SJCRH30 (cell line): ENCODE measurements around the gene UGT1A3. TPM values are rescaled to one million over a fixed set of nuclear protein-coding genes. Genes with fewer than 3 reads are reported as not detected.

Experiments
- DNase-seq, 2 experiments: peaks; one replicate each; pipeline ENCODE4 v3.0.0-alpha.2; 2015 to 2020
- H3K27ac ChIP-seq: fragments of 250-450 bp; sonication (Bioruptor Pico); 2 replicates; pipeline ENCODE4 v1.5.1; 2020; ENCODE audit warnings: mild to moderate bottlenecking, moderate library complexity
- H3K27me3 ChIP-seq: fragments of 250-450 bp; sonication (Bioruptor Pico); 2 replicates; pipeline ENCODE4 v1.5.1; 2020; ENCODE audit warnings: mild to moderate bottlenecking, moderate library complexity
- H3K36me3 ChIP-seq: fragments of 250-450 bp; sonication (Bioruptor Pico); 2 replicates; pipeline ENCODE4 v1.5.1; 2020; ENCODE audit warnings: mild to moderate bottlenecking, moderate library complexity
- H3K4me1 ChIP-seq: fragments of 250-450 bp; sonication (Bioruptor Pico); 2 replicates; pipeline ENCODE4 v1.5.1; 2020; ENCODE audit warnings: mild to moderate bottlenecking, moderate library complexity
- H3K4me3 ChIP-seq: fragments of 250-450 bp; sonication (Bioruptor Pico); 2 replicates; pipeline ENCODE4 v1.5.1; 2020; ENCODE audit warnings: mild to moderate bottlenecking, moderate library complexity
- H3K9me3 ChIP-seq: fragments of 250-450 bp; sonication (Bioruptor Pico); replicated peaks from 2 replicates; pipeline ENCODE4 v1.5.1; 2020; ENCODE audit warnings: mild to moderate bottlenecking, moderate library complexity
- total RNA-seq: library from RNA; depleted of rRNA; stranded (reverse); fragments of >200 nt; shearing (Covaris generic); gene quantifications from 2 replicates; pipeline ENCODE4 v1.2.3, GENCODE V29; 2014; rRNA removed

Gene UGT1A3
- total RNA-seq: not detected in 2 replicates

DNA sequence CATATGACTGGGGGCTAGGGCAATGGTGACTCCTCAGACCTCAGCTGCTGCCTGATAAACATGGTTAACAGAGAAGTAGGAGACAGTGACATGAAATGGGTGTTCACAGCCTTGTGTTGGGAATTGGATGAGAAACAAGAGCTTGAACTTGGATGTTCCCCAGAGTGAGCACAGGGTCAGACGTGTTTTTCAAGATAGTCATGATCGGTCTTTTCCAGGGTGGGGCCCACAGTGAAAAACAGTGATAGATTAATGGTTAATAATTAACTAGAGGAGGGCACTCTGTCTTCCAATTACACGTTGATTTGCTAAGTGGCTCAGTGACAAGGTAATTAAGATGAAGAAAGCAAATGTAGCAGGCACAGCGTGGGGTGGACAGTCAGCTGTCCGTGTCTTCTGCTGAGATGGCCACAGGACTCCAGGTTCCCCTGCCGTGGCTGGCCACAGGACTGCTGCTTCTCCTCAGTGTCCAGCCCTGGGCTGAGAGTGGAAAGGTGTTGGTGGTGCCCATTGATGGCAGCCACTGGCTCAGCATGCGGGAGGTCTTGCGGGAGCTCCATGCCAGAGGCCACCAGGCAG, at the start of gene UGT1A3:
UGT1A3 (plus strand) TSS at position 320 of the 579 bp plus-strand sequence; CDS start at position 405, 85 bp downstream.
- peaks cover 6% of the 10 kb centered on the region; the same call in 1 of the 2 replicates for H3K9me3 ChIP-seq
- H3K36me3 ChIP-seq: no peaks in the 10 kb centered on the region
- H3K27ac ChIP-seq: no peak within 1 kb of the TSS
- no peaks in the 10 kb centered on the region for H3K27me3 ChIP-seq
- H3K4me1 ChIP-seq: no peaks in the 10 kb centered on the region
- no peak for DNase-seq
- H3K4me3 ChIP-seq: no peak within 1 kb of the TSS

DNA sequence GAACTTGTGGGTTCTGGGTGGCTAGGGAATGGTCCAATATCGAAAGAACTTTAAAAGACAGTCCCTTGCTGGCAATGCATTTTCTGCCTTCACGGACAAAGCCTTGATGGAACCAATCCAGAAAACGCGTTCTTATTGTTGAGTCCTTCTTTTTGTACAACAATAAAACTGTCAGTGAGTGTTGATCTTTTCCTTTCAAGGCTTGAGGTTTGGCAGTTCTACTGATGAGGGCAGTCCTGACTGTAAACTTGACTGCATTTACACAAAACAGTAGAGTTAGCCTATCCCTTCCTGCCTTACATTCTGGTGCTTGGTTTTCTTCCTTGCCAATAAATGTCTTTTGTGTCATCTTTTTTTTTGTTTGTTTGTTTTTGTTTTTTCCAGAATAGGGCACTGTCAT, 49.6 kb upstream of the UGT1A3 start:
- Histone ChIP-seq H3K27me3 (no peaks in the 10 kb centered on the region), H3K36me3 (no peaks in the 10 kb centered on the region), H3K4me3 (no peak overlapping the region), H3K4me1 (peaks cover 5% of the 10 kb centered on the region; the same call in 1 of the 2 replicates), H3K27ac (no peak overlapping the region), H3K9me3 (no peaks in the 10 kb centered on the region)
- DNase-seq: no peak

DNA sequence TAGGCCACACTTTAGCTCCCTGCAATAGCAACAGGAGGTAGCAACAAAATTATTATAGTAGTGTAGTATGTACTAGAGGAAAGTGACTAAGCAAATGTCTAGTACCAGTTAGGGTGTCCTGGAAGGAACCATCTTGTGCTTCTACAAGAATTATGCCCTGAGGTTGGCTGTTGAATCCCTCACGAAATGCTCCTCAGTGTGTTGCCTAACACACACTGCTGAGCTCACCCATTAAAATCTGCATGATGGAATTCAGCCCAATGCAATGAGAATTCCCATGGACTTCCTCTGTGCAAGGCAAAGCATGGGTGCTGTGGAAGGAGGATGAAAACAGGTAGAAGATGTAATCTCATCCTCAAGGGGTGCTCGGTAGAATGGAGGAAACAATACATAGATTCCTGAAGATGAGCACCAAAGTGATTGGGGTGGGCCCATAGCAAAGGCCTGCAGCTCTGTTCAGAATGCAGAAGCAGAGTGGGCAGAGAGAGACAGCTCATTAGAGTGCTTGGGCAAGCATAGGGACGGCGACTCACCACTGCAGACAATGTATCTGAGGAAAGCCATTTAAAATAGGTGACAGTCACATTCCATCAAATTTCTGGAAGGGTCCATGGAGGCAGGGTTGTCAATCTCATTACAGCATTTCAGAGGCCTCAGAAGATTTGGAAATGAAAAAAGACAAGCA, 48.3 kb upstream of the UGT1A3 start:
- no peak overlapping the region for H3K4me3 ChIP-seq
- no peaks in the 10 kb centered on the region for H3K27me3 ChIP-seq
- no peaks in the 10 kb centered on the region for H3K36me3 ChIP-seq
- DNase-seq: no peak
- no peaks in the 10 kb centered on the region for H3K9me3 ChIP-seq
- no peak overlapping the region for H3K27ac ChIP-seq
- peaks cover under 1% of the 10 kb centered on the region; the same call in 1 of the 2 replicates for H3K4me1 ChIP-seq

DNA sequence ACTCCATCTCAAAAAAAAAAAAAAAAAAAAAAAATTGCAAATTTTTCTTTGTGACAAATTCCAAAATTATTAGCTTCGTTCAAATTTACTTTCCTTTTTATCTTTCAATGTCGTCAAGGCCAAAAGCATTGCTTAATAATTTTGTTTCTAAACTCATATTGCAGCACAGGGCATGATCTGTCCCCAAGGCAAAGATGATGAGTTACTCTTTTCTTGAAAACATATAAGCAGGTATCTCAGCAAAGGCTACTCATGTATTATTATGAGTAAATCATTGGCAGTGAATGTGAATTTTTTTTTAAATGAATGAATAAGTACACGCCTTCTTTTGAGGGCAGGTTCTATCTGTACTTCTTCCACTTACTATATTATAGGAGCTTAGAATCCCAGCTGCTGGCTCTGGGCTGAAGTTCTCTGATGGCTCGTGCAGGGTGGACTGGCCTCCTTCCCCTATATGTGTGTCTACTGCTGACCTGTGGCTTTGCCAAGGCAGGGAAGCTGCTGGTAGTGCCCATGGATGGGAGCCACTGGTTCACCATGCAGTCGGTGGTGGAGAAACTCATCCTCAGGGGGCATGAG, 47.2 kb upstream of the UGT1A3 start, which contains the start of gene UGT1A7:
UGT1A7 (plus strand) TSS at position 381 of the 579 bp plus-strand sequence; CDS start at position 418, 37 bp downstream.
- H3K4me3 ChIP-seq: no peak within 1 kb of the TSS

DNA sequence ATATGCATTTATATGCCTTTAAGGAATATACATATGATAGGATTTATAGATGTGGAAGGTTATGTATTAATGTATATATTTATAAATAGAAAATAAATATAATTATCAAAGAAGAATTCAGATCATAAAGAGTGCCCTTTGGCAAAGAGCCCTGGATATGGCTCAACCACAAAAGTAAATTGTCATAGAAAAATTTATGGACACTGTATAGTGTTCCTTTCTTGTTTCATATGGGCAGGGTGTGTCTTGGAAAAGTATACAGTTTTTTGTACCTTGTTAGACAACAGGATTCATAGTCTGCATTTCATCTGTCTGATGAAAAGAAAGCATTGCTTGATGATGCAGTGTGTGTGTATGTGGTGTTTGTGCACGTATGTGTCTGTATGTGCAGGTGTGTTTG, 44.2 kb upstream of the UGT1A3 start:
- H3K4me3 ChIP-seq: no peak overlapping the region
- H3K36me3 ChIP-seq: no peaks in the 10 kb centered on the region
- no peaks in the 10 kb centered on the region for H3K27me3 ChIP-seq
- no peaks in the 10 kb centered on the region for H3K4me1 ChIP-seq
- DNase-seq: no peak
- no peak overlapping the region for H3K27ac ChIP-seq
- no peaks in the 10 kb centered on the region for H3K9me3 ChIP-seq

More for the DNA sequence above, 47.2 kb upstream of the UGT1A3 start, which contains the start of gene UGT1A7:
- Histone ChIP-seq H3K27ac (no peak within 1 kb of the TSS), H3K27me3 (no peaks in the 10 kb centered on the region), H3K36me3 (no peaks in the 10 kb centered on the region), H3K4me1 (no peaks in the 10 kb centered on the region), H3K9me3 (no peaks in the 10 kb centered on the region)
- DNase-seq: no peak

DNA sequence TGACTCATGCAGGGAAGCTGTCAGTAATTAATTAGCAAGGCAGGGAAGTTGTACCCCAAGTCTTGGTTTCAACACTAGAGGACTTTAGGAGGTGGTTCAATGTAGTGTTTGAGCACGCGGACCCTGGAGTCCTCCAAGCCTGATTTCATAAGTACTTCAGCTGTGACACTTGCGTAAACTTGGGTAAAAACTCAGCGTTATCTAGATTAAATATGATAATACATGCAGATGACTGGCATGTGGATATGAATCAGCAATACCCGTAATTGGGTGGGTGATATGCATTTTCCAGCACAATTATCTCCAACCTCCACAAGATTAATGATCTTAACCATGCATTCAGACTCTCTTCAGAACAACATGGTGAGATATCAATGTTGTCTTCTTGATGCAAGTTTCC, 41.9 kb upstream of the UGT1A3 start:
- Histone ChIP-seq H3K9me3 (no peaks in the 10 kb centered on the region), H3K27ac (no peak overlapping the region), H3K36me3 (no peaks in the 10 kb centered on the region), H3K4me1 (no peaks in the 10 kb centered on the region), H3K27me3 (no peaks in the 10 kb centered on the region), H3K4me3 (no peak overlapping the region)
- DNase-seq: no peak

DNA sequence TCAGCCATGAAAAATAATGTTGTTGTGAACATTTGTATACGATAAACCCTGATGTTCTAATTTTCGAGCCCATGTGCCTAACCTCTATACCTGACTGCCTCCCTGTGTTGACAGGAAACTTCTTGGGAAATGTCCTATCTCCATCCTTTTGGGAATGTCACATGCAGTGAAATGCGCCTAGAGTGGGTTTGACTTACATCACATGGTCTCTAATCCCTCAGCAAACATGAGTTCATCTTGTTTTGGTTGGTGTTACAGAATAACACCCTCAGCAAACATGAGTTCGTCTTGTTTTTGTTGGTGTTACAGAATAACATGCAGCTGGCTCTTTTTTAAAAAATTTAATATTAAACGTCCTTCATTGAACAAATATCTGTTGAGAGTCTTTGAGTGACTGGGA, 40.5 kb upstream of the UGT1A3 start:
- H3K27ac ChIP-seq: no peak overlapping the region
- H3K9me3 ChIP-seq: no peaks in the 10 kb centered on the region
- no peak for DNase-seq
- H3K27me3 ChIP-seq: no peaks in the 10 kb centered on the region
- H3K4me1 ChIP-seq: no peaks in the 10 kb centered on the region
- no peak overlapping the region for H3K4me3 ChIP-seq
- H3K36me3 ChIP-seq: no peaks in the 10 kb centered on the region

DNA sequence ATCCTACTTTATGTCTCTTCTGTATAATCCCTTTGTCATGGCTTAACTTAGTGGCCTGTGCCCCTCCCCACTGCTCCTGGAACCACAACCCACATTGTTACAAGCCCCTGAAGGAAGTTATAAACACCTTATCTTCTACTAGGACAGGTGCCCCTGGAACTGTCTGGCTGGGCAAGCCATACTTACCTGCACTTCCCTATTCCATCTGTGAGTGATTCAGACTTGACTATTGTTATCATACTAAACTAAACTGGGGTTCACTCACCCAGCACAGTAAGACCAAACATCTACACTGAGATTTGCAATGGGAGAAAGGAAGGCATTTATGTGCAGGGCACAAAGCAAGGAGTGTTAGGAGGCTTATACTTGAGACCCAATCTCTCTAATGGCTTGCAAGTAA, 39.8 kb upstream of the UGT1A3 start:
- no peaks in the 10 kb centered on the region for H3K27me3 ChIP-seq
- H3K9me3 ChIP-seq: no peaks in the 10 kb centered on the region
- no peak overlapping the region for H3K4me3 ChIP-seq
- no peaks in the 10 kb centered on the region for H3K36me3 ChIP-seq
- DNase-seq: no peak
- H3K27ac ChIP-seq: no peak overlapping the region
- no peaks in the 10 kb centered on the region for H3K4me1 ChIP-seq

DNA sequence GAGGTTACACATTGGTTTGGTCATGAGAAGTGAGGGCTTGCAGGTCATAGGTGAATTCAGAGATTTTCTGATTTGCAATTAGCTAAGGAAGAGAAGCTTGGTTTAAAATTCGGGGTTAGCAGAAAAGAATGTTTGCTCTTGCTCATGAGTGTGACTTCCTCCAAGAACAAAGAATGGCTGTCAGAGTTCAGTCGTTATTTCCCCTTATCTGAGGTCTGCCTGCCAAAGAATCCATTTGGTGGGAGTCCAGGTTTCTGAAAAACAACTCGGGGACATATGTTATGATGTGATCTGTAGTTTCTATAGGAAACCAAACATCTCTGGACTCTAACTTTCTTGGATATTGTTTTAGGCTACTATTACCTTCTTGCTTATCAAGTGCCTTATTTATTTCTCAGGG, 39.3 kb upstream of the UGT1A3 start:
- H3K27ac ChIP-seq: no peak overlapping the region
- H3K4me3 ChIP-seq: no peak overlapping the region
- DNase-seq: no peak
- H3K9me3 ChIP-seq: no peaks in the 10 kb centered on the region
- H3K36me3 ChIP-seq: no peaks in the 10 kb centered on the region
- H3K4me1 ChIP-seq: no peaks in the 10 kb centered on the region
- H3K27me3 ChIP-seq: no peaks in the 10 kb centered on the region

DNA sequence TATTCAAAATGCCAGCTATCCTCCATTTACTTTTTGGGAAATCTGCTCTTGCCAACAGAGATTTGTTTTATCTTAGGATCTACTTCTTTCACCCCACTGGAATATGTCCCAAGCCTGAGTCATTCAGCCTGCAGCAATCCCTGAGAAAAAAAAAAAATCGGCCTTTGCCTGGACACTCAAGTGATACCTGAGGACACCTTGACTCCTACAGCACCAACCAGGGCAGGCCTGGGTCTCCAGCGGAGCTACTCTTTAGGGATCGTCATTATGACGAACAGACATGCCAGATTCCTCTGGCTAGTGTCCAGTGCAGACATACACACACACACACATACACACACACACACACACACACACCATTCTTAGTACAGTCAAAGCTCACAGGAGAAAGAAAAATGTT, 38.4 kb upstream of the UGT1A3 start:
- Histone ChIP-seq H3K27me3 (no peaks in the 10 kb centered on the region), H3K4me1 (no peaks in the 10 kb centered on the region), H3K27ac (no peak overlapping the region), H3K36me3 (no peaks in the 10 kb centered on the region), H3K4me3 (no peak overlapping the region), H3K9me3 (no peaks in the 10 kb centered on the region; the same call in 1 of the 2 replicates)
- DNase-seq: no peak

DNA sequence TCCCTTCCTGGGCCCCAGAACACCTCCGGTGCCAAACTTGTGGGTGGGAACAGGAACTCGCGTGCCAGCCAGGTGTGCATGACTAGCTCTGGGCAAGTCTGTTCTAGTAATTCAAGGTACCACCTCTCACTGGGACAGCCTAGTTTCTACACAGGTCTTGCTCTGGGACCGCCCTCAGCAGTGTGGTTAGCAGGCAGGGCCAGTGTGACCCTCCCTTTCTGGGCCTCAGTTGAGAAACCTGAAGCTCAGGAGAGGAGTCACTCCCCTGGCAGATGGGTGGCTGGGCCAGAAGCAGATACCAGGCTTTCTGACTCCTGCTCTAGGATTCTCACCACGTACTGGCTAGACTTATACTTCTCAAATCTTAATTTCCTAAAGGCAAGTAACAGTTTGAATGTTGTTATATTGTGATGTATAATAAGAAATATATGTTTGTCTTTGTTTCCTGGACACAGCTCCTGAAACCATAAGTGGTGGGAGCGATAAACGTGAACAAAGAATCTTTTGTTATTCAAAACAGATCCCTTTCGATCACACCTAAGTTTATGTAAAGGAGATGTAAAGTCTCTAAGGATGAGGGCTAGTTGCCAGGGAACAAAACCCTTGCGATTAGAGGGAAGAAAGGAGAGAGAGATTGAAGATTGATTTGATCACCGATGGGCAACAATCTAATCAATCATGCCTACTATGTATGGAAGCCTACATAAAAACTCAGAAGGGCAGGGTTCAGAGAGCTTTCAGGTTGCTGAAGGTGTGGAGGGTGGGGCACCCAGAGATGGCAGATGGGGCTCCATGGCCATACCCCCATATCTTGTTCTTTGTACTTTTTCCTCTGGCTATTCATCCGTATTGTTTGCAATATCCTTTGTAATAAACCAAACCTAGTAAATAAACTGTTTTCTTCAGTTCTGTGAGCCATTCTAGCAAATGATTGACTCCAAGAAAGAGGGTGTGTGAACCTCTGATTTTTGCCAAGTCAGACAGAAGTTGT, 37.1 kb upstream of the UGT1A3 start:
- DNase-seq: no peak
- H3K36me3 ChIP-seq: no peaks in the 10 kb centered on the region
- H3K27ac ChIP-seq: no peak overlapping the region
- H3K27me3 ChIP-seq: no peaks in the 10 kb centered on the region
- no peaks in the 10 kb centered on the region; the same call in 1 of the 2 replicates for H3K9me3 ChIP-seq
- H3K4me1 ChIP-seq: no peaks in the 10 kb centered on the region
- H3K4me3 ChIP-seq: no peak overlapping the region

DNA sequence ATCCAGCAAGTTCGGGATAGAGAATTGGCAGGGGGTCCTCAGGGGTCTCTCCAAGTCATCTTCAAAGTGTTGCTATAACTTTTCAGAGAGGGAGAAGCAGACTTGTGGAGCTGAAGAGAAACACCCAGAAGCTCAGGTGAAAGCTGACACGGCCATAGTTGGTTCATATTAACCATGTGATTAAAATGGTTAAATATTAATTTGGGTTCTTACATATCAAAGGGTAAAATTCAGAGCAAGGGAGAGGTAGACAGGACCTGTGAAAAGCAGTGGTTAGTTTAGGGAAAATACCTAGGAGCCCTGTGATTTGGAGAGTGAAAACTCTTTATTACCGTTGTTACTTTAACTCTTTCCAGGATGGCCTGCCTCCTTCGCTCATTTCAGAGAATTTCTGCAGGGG, 36.2 kb upstream of the UGT1A3 start, which contains the start of gene UGT1A6:
UGT1A6 (plus strand) TSS at position 243 of the 400 bp plus-strand sequence; CDS start at position 358, 115 bp downstream.
- no peaks in the 10 kb centered on the region for H3K36me3 ChIP-seq
- no peak for DNase-seq
- no peak within 1 kb of the TSS for H3K4me3 ChIP-seq
- no peaks in the 10 kb centered on the region; the same call in 1 of the 2 replicates for H3K9me3 ChIP-seq
- H3K27ac ChIP-seq: no peak within 1 kb of the TSS
- no peaks in the 10 kb centered on the region for H3K4me1 ChIP-seq
- no peaks in the 10 kb centered on the region for H3K27me3 ChIP-seq

DNA sequence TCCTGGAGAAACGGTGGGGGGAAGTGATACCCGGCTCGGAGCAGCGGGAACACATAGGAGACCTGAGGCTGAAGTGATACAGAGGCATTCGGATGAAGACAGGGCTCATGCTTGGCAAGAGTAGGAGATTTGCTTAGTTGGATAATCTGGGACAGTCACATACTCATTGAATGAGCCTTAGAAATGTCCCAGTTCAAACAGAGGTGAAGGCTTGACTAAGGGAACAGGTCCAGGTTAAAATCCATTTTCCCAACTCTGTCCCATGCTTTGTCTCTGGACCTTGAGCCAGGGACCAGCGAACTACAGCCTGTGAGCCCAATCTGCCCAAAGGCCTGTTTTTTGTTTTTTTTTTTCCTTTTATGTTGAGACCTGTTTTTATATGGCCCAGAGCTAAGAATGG, 34.9 kb upstream of the UGT1A3 start:
- Histone ChIP-seq H3K27me3 (no peaks in the 10 kb centered on the region), H3K9me3 (no peaks in the 10 kb centered on the region; the same call in 1 of the 2 replicates), H3K36me3 (no peaks in the 10 kb centered on the region), H3K4me3 (no peak overlapping the region), H3K4me1 (no peaks in the 10 kb centered on the region), H3K27ac (no peak overlapping the region)
- no peak for DNase-seq

DNA sequence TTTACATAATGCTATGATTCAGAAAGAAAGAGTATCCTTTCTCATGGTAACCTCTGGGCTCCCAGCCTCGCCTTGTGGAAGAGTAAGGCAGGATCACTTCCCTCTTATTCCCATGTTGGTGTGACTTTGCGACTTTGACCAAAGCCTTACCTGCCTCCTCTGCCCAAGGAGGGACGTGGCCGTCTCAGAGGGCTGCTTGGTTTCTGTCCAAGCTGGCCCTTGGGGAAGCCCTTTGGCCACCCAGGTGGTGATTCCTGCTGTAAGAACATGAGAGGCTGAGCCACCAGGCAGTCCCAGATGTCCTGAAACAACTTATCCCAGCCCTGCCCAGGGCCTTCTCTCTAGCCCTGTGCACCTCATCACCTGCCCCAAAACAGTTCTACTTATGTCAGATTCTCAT, 30.1 kb upstream of the UGT1A3 start:
- Histone ChIP-seq H3K27me3 (no peaks in the 10 kb centered on the region), H3K9me3 (no peaks in the 10 kb centered on the region; the same call in 1 of the 2 replicates), H3K36me3 (no peaks in the 10 kb centered on the region), H3K4me1 (no peaks in the 10 kb centered on the region), H3K4me3 (no peak overlapping the region), H3K27ac (no peak overlapping the region)
- no peak for DNase-seq
